SK-N-SH (cell line): ENCODE results near the gene DGUOK. TPM values are rescaled to one million over a fixed set of nuclear protein-coding genes. Genes with fewer than 3 reads are reported as not detected.

Experiments
- CTCF ChIA-PET: fragments of 300-600, 350-600 bp; formaldehyde crosslinking; extraction: SDS; loops from one replicate; lab custom pipeline; 2021; lab: Yijun Ruan, JAX
- POLR2A ChIA-PET: fragments of 350-600 bp; sonication (Branson Sonifier 250); formaldehyde crosslinking; extraction: SDS; loops from one replicate; lab custom pipeline; 2020; ENCODE audit warnings: antibody characterized with exemption, inconsistent platforms; lab: Yijun Ruan, JAX
- DNase-seq: peaks from one replicate; pipeline ENCODE4 v3.0.0; 2012
- H2AFZ ChIP-seq: fragments of 200-600 bp; sonication (generic); 2 replicates; pipeline ENCODE4 v1.8.1; 2016; ENCODE audit warnings: antibody characterized with exemption, mild to moderate bottlenecking, low read depth
- H3F3A ChIP-seq: fragments of 200-600 bp; sonication (generic); replicated peaks from 2 replicates; pipeline ENCODE3; 2016; ENCODE audit warnings: antibody characterized with exemption, mild to moderate bottlenecking; ENCODE audit not compliant: insufficient read depth
- H3K27ac ChIP-seq, 2 experiments: fragments of 200-500 bp in 1 of 2; fragments of 200-600 bp in 1 of 2; sonication (Bioruptor generic) in 1 of 2; sonication (generic), shearing (Covaris generic) in 1 of 2; 2 replicates each; pipeline versions ENCODE4 v1.5.1 to v1.6.1; 2014 to 2016; ENCODE audit warnings: low read depth in 2 of 2, inconsistent platforms in 1 of 2, low read length in 1 of 2, mild to moderate bottlenecking in 1 of 2, mixed read lengths in 1 of 2
- H3K27me3 ChIP-seq: fragments of 200-600 bp; sonication (generic), shearing (Covaris generic); 2 replicates; pipeline ENCODE4 v1.6.1; 2016; ENCODE audit warnings: mixed run types; ENCODE audit not compliant: insufficient read depth
- H3K36me3 ChIP-seq, 2 experiments: fragments of 200-500 bp in 1 of 2; fragments of 200-600 bp in 1 of 2; sonication (Bioruptor generic) in 1 of 2; sonication (generic) in 1 of 2; replicated peaks in 1 of 2; 2 replicates each; pipeline versions ENCODE3 to v1.5.1; 2014 to 2016; ENCODE audit warnings: low read length in 1 of 2, mild to moderate bottlenecking in 1 of 2; ENCODE audit not compliant: insufficient read depth in 2 of 2, control insufficient read depth in 1 of 2
- H3K4me1 ChIP-seq, 2 experiments: fragments of 200-500 bp in 1 of 2; fragments of 200-600 bp in 1 of 2; sonication (Bioruptor generic) in 1 of 2; sonication (generic), shearing (Covaris generic) in 1 of 2; 2 replicates each; pipeline versions ENCODE4 v1.5.1 to v1.6.1; 2014 to 2016; ENCODE audit warnings: low read depth in 1 of 2, low read length in 1 of 2, mixed run types in 1 of 2; ENCODE audit not compliant: insufficient read depth in 2 of 2, control insufficient read depth in 1 of 2
- H3K4me2 ChIP-seq: fragments of 200-600 bp; sonication (generic), shearing (Covaris generic); 2 replicates; pipeline ENCODE4 v1.6.1; 2017; ENCODE audit warnings: mixed run types
- H3K4me3 ChIP-seq, 2 experiments: fragments of 200-500 bp in 1 of 2; fragments of 200-600 bp in 1 of 2; sonication (Bioruptor generic) in 1 of 2; sonication (generic), shearing (Covaris generic) in 1 of 2; 2 replicates each; pipeline versions ENCODE4 v1.5.1 to v1.8.1; 2014 to 2016; ENCODE audit warnings: low read depth in 2 of 2, inconsistent platforms in 1 of 2, low read length in 1 of 2, mild to moderate bottlenecking in 1 of 2, mixed read lengths in 1 of 2, moderate library complexity in 1 of 2
- H3K79me2 ChIP-seq: fragments of 200-600 bp; sonication (generic); 2 replicates; pipeline ENCODE4 v1.8.1; 2017; ENCODE audit warnings: mild to moderate bottlenecking; ENCODE audit not compliant: insufficient read depth
- H3K9ac ChIP-seq: fragments of 200-600 bp; sonication (generic); 2 replicates; pipeline ENCODE4 v1.6.1; 2017; ENCODE audit warnings: mixed run types
- H3K9me2 ChIP-seq: fragments of 200-600 bp; sonication (generic); 2 replicates; pipeline ENCODE4 v1.6.1; 2017; ENCODE audit warnings: mixed run types
- H3K9me3 ChIP-seq: fragments of 200-600 bp; sonication (generic); 2 replicates; pipeline ENCODE4 v1.6.1; 2017; ENCODE audit warnings: mixed run types, mild to moderate bottlenecking, moderate library complexity
- H4K20me1 ChIP-seq: fragments of 200-600 bp; sonication (generic); 2 replicates; pipeline ENCODE4 v1.6.1; 2017; ENCODE audit warnings: mild to moderate bottlenecking, mixed run types; ENCODE audit not compliant: insufficient read depth
- ELF1 ChIP-seq: IDR thresholded peaks from 2 replicates; pipeline ENCODE4 v1.4.0; 2012
- FOSL2 ChIP-seq: IDR thresholded peaks from 2 replicates; pipeline ENCODE4 v1.4.0; 2012; ENCODE audit warnings: low read depth, mild to moderate bottlenecking, moderate library complexity, borderline replicate concordance
- FOXJ3 ChIP-seq: sonication (generic); formaldehyde crosslinking; IDR thresholded peaks from 2 replicates; pipeline ENCODE4 v1.5.1; 2020; ENCODE audit warnings: mild to moderate bottlenecking, missing genetic modification reagents
- FOXM1 ChIP-seq: IDR thresholded peaks from 2 replicates; pipeline ENCODE4 v1.4.0; 2012; ENCODE audit warnings: low read depth, mild to moderate bottlenecking
- IRF3 ChIP-seq: fragments of 150-350 bp; IDR thresholded peaks from 2 replicates; pipeline ENCODE4 v1.6.1; 2016; ENCODE audit warnings: mild to moderate bottlenecking, low read depth, low read length
- JUND ChIP-seq: IDR thresholded peaks from 2 replicates; pipeline ENCODE4 v1.4.0; 2012
- MEF2A ChIP-seq: IDR thresholded peaks from 2 replicates; pipeline ENCODE4 v1.4.0; 2012; ENCODE audit warnings: low read depth, borderline replicate concordance
- MXI1 ChIP-seq: IDR thresholded peaks from 2 replicates; pipeline ENCODE4 v1.6.1; 2012; ENCODE audit warnings: mild to moderate bottlenecking, low read depth, low read length, improper control_type of control experiment
- POLR2AphosphoS5 ChIP-seq: IDR thresholded peaks from 2 replicates; pipeline ENCODE4 v1.6.1; 2012; ENCODE audit warnings: low read depth, low read length
- RCOR1 ChIP-seq: fragments of 150-350 bp; IDR thresholded peaks from 2 replicates; pipeline ENCODE4 v1.6.1; 2017; ENCODE audit warnings: antibody characterized with exemption, low read length
- RXRA ChIP-seq: IDR thresholded peaks from 2 replicates; pipeline ENCODE4 v1.4.0; 2012; ENCODE audit warnings: low read depth, mild to moderate bottlenecking, borderline replicate concordance
- SMC3 ChIP-seq: IDR thresholded peaks from 2 replicates; pipeline ENCODE4 v1.6.1; 2012; ENCODE audit warnings: low read depth, low read length, improper control_type of control experiment
- TAF1 ChIP-seq: IDR thresholded peaks from 2 replicates; pipeline ENCODE4 v1.6.1; 2012; ENCODE audit warnings: low read depth, mild to moderate bottlenecking, low read length, moderate library complexity, borderline replicate concordance
- TEAD4 ChIP-seq: IDR thresholded peaks from 2 replicates; pipeline ENCODE4 v1.4.0; 2012; ENCODE audit warnings: mild to moderate bottlenecking, borderline replicate concordance; ENCODE audit not compliant: insufficient read depth
- ZBTB33 ChIP-seq: IDR thresholded peaks from 2 replicates; pipeline ENCODE4 v1.4.0; 2012; ENCODE audit warnings: low read depth, borderline replicate concordance
- WGBS: methylation state at CpG from one replicate; pipeline ENCODE4 v1.1.6; 2017; ENCODE audit warnings: low lambda C conversion rate; 5-methylcytosine and 5-hydroxymethylcytosine counted together
- polyA plus RNA-seq, 3 experiments: library from polyadenylated mRNA; depleted of rRNA; stranded (reverse); fragments of >200 nt; gene quantifications; 2 replicates each; pipeline ENCODE4 v1.2.3, GENCODE V29; 2012
- TF ChIP-seq, protein P1 (sequence below): fragments of 150-350 bp; IDR thresholded peaks from 2 replicates; pipeline ENCODE4 v1.6.1; 2017; ENCODE audit warnings: antibody characterized with exemption, low read length, low read depth, borderline replicate concordance
- TF ChIP-seq, protein P2 (sequence below): IDR thresholded peaks from 2 replicates; pipeline ENCODE4 v1.6.1; 2012; ENCODE audit warnings: mild to moderate bottlenecking, low read depth, low read length, moderate library complexity

The DGUOK gene
- polyA plus RNA-seq, 1 of the 3 experiments (the other 2 are of a cell fraction) = 122 TPM

DNA sequence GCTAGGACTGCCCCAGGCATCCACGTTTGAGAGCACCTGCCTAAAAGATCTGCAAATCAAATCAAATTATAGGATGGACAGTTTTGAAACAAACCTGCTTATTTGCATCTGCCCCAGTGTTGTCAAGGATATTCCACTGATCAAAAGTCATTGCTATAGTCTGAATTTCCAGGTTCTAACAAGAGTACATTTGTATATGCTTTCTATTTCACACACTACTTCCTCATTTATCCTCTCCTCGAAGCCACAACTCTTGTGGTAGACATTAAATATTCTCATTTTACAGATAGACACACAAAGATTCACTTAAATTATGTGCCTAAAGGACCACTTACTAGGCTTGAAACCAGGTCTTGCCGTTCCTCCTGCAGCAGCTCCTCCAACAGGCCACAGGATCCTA is 46.2 kb downstream of the DGUOK start:
- H3K9me3 ChIP-seq = no peaks in the 10 kb centered on the region
- TF ChIP-seq RCOR1 (no peak), SMC3 (no peak), IRF3 (no peak), POLR2AphosphoS5 (no peak), FOXM1 (no peak), JUND (no peak), FOSL2 (no peak), ELF1 (no peak), RXRA (no peak)
- TF ChIP-seq, protein P1, sequence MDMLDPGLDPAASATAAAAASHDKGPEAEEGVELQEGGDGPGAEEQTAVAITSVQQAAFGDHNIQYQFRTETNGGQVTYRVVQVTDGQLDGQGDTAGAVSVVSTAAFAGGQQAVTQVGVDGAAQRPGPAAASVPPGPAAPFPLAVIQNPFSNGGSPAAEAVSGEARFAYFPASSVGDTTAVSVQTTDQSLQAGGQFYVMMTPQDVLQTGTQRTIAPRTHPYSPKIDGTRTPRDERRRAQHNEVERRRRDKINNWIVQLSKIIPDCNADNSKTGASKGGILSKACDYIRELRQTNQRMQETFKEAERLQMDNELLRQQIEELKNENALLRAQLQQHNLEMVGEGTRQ = no peak
- no peaks in the 10 kb centered on the region for H3K27me3 ChIP-seq
- CTCF ChIA-PET = interaction anchor here (0.6 kb wide), 1 partner anchor 32 kb away, joined by 3 read pairs; no protein-coding TSS in a partner anchor
- no peak overlapping the region for H3K4me3 ChIP-seq
- H3K4me1 ChIP-seq = peaks cover 12 to 23% of the 10 kb centered on the region in 2 experiments
- no peak overlapping the region for H3K4me2 ChIP-seq
- H3K79me2 ChIP-seq = no peaks in the 10 kb centered on the region
- H3K27ac ChIP-seq = no peak overlapping the region
- no peak overlapping the region for H3K9ac ChIP-seq
- H3F3A ChIP-seq = no peaks in the 10 kb centered on the region
- POLR2A ChIA-PET = no interaction called here
- 76% methylated on average over 3 of the region's 3 CpGs for WGBS
- no peaks in the 10 kb centered on the region for H4K20me1 ChIP-seq
- no peaks in the 10 kb centered on the region for H3K36me3 ChIP-seq
- H2AFZ ChIP-seq = no peak overlapping the region
- no peak for DNase-seq
- no peaks in the 10 kb centered on the region for H3K9me2 ChIP-seq

DNA sequence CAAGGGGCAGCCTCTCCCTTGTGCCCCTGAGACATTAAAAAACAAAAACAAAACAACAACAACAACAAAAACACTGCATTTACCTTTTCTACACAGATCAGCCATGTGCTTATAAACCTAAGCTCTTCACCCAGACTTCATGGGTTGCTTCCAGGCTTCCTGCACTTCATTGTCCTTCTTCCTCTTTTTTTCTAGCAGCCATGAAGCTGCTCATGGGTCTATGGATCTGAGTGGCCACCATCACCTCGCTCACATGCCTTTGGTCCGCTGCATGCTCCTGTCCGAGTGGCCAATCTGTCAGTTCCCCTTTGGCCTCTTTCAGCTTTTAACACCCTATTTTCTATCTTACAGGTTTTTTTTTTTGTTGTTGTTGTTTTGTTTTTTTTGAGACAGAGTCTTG is 49.1 kb downstream of the DGUOK start:
- no peak overlapping the region for H2AFZ ChIP-seq
- no peaks in the 10 kb centered on the region for H3K27me3 ChIP-seq
- H3K4me3 ChIP-seq = no peak overlapping the region
- H3K4me1 ChIP-seq = peaks cover 8 to 25% of the 10 kb centered on the region in 2 experiments
- H3K9me2 ChIP-seq = no peaks in the 10 kb centered on the region
- peaks cover 5% of the 10 kb centered on the region for H3F3A ChIP-seq
- H3K9me3 ChIP-seq = no peaks in the 10 kb centered on the region
- POLR2A ChIA-PET = no interaction called here
- CTCF ChIA-PET = no interaction called here
- no peaks in the 10 kb centered on the region for H4K20me1 ChIP-seq
- H3K9ac ChIP-seq = no peak overlapping the region
- no peak overlapping the region for H3K4me2 ChIP-seq
- no peak for DNase-seq
- 97% methylated on average over 3 of the region's 3 CpGs for WGBS
- H3K79me2 ChIP-seq = no peaks in the 10 kb centered on the region
- no peak for TF ChIP-seq ELF1
- TF ChIP-seq, protein P2, sequence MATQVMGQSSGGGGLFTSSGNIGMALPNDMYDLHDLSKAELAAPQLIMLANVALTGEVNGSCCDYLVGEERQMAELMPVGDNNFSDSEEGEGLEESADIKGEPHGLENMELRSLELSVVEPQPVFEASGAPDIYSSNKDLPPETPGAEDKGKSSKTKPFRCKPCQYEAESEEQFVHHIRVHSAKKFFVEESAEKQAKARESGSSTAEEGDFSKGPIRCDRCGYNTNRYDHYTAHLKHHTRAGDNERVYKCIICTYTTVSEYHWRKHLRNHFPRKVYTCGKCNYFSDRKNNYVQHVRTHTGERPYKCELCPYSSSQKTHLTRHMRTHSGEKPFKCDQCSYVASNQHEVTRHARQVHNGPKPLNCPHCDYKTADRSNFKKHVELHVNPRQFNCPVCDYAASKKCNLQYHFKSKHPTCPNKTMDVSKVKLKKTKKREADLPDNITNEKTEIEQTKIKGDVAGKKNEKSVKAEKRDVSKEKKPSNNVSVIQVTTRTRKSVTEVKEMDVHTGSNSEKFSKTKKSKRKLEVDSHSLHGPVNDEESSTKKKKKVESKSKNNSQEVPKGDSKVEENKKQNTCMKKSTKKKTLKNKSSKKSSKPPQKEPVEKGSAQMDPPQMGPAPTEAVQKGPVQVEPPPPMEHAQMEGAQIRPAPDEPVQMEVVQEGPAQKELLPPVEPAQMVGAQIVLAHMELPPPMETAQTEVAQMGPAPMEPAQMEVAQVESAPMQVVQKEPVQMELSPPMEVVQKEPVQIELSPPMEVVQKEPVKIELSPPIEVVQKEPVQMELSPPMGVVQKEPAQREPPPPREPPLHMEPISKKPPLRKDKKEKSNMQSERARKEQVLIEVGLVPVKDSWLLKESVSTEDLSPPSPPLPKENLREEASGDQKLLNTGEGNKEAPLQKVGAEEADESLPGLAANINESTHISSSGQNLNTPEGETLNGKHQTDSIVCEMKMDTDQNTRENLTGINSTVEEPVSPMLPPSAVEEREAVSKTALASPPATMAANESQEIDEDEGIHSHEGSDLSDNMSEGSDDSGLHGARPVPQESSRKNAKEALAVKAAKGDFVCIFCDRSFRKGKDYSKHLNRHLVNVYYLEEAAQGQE = no peak
- no peak for TF ChIP-seq FOXJ3 (CRISPR knock-in tag)
- TF ChIP-seq SMC3 = no peak
- TF ChIP-seq ZBTB33 = no peak
- no peak for TF ChIP-seq RCOR1
- no peak for TF ChIP-seq FOSL2
- TF ChIP-seq IRF3 = no peak
- no peak for TF ChIP-seq MXI1
- TF ChIP-seq TEAD4 = no peak
- TF ChIP-seq MEF2A = no peak
- TF ChIP-seq TAF1 = no peak
- no peak for TF ChIP-seq POLR2AphosphoS5
- no peak overlapping the region for H3K27ac ChIP-seq
- no peaks in the 10 kb centered on the region for H3K36me3 ChIP-seq
